HepG2 (cell line): ENCODE data around the gene ADCY10. TPM values are rescaled to one million over a fixed set of nuclear protein-coding genes. Genes with fewer than 3 reads are reported as not detected.

Source experiments
- AGO2 ChIP-seq: fragments of 200-400 bp; formaldehyde crosslinking; optimal IDR thresholded peaks from 2 replicates; pipeline ENCODE3; 2017; ENCODE audit warnings: mild to moderate bottlenecking, low read depth, low read length, moderate library complexity
- ATF7 ChIP-seq, 2 experiments: fragments of 450-650 bp in 1 of 2; sonication (generic) in 1 of 2; formaldehyde crosslinking in 1 of 2; IDR thresholded peaks; 2 replicates each; pipeline versions ENCODE4 v1.4.0 to v1.6.1; 2016 to 2020; ENCODE audit warnings: antibody characterized with exemption in 1 of 2, mild to moderate bottlenecking in 1 of 2, missing genetic modification reagents in 1 of 2
- BRD4 ChIP-seq: sonication (generic); formaldehyde crosslinking; IDR thresholded peaks from 2 replicates; pipeline ENCODE4 v1.4.0; 2020; ENCODE audit warnings: missing genetic modification reagents
- CBFB ChIP-seq: sonication (generic); formaldehyde crosslinking; IDR thresholded peaks from 2 replicates; pipeline ENCODE4 v1.4.0; 2020; ENCODE audit warnings: missing genetic modification reagents
- CSRNP1 ChIP-seq: sonication (generic); formaldehyde crosslinking; IDR thresholded peaks from 2 replicates; pipeline ENCODE4 v1.8.1; 2023; ENCODE audit warnings: mild to moderate bottlenecking, missing genetic modification reagents
- NR2C2 ChIP-seq: sonication (generic); formaldehyde crosslinking; IDR thresholded peaks from 2 replicates; pipeline ENCODE4 v1.4.0; 2020; ENCODE audit warnings: missing genetic modification reagents, mild to moderate bottlenecking, moderate library complexity, borderline replicate concordance
- POGK ChIP-seq: sonication (generic); formaldehyde crosslinking; conservative IDR thresholded peaks from 2 replicates; pipeline ENCODE4 v1.8.0; 2022; ENCODE audit warnings: mild to moderate bottlenecking, moderate library complexity, missing genetic modification reagents
- RAD51 ChIP-seq: fragments of 450-650 bp; IDR thresholded peaks from 2 replicates; pipeline ENCODE4 v1.6.1; 2016; ENCODE audit warnings: borderline replicate concordance
- SALL1 ChIP-seq: sonication (generic); formaldehyde crosslinking; IDR thresholded peaks from 2 replicates; pipeline ENCODE4 v1.8.0; 2022; ENCODE audit warnings: mild to moderate bottlenecking, missing genetic modification reagents
- SKI ChIP-seq: fragments of 450-650 bp; IDR thresholded peaks from one replicate; pipeline ENCODE4 v1.6.1; 2018; ENCODE audit warnings: mild to moderate bottlenecking; ENCODE audit not compliant: partially characterized antibody
- ZBTB7B ChIP-seq: sonication (generic); formaldehyde crosslinking; IDR thresholded peaks from 2 replicates; pipeline ENCODE4 v1.4.0; 2020; ENCODE audit warnings: missing genetic modification reagents
- ZC3H13 ChIP-seq: sonication (generic); formaldehyde crosslinking; IDR thresholded peaks from 2 replicates; pipeline ENCODE4 v1.8.1; 2023; ENCODE audit warnings: mild to moderate bottlenecking, missing genetic modification reagents, moderate library complexity
- ZGPAT ChIP-seq: IDR thresholded peaks from 2 replicates; pipeline ENCODE4 v1.6.1; 2016; ENCODE audit warnings: mild to moderate bottlenecking
- ZNF121 ChIP-seq: sonication (generic); formaldehyde crosslinking; IDR thresholded peaks from 2 replicates; pipeline ENCODE4 v1.5.0; 2020; ENCODE audit warnings: mild to moderate bottlenecking, missing genetic modification reagents
- ZNF232 ChIP-seq: sonication (generic); formaldehyde crosslinking; IDR thresholded peaks from 2 replicates; pipeline ENCODE4 v1.4.0; 2020; ENCODE audit warnings: missing genetic modification reagents, borderline replicate concordance
- ZNF24 ChIP-seq: fragments of 450-650 bp; IDR thresholded peaks from 2 replicates; pipeline ENCODE4 v1.6.1; 2017; ENCODE audit warnings: antibody characterized with exemption, mild to moderate bottlenecking
- ZNF256 ChIP-seq: sonication (generic); formaldehyde crosslinking; conservative IDR thresholded peaks from 2 replicates; pipeline ENCODE4 v1.4.0; 2020; ENCODE audit warnings: missing genetic modification reagents
- ZNF33A ChIP-seq: sonication (generic); formaldehyde crosslinking; IDR thresholded peaks from 2 replicates; pipeline ENCODE4 v1.5.1; 2020; ENCODE audit warnings: missing genetic modification reagents, mild to moderate bottlenecking, moderate library complexity, borderline replicate concordance
- ZNF615 ChIP-seq: sonication (generic); formaldehyde crosslinking; IDR thresholded peaks from 2 replicates; pipeline ENCODE4 v1.5.0; 2020; ENCODE audit warnings: mild to moderate bottlenecking, missing genetic modification reagents, borderline replicate concordance
- ZNF83 ChIP-seq: sonication (generic); formaldehyde crosslinking; IDR thresholded peaks from 2 replicates; pipeline ENCODE4 v1.4.0; 2020; ENCODE audit warnings: missing genetic modification reagents, mild to moderate bottlenecking, borderline replicate concordance
- polyA plus RNA-seq, 8 experiments: library from polyadenylated mRNA; depleted of rRNA in 3 of 8; stranded (reverse) in 7 of 8; unstranded in 1 of 8; fragments of >200 nt; fragmentation: Illumina TruSeq in 4 of 8; extraction: Trizol in 4 of 8; gene quantifications; 2 replicates each; pipeline versions ENCODE4 v1.2.1 to v1.2.3, GENCODE V29; 2011 to 2016; ENCODE audit warnings: low read depth in 4 of 8, missing spikeins in 1 of 8, mixed read lengths in 1 of 8; ENCODE audit not compliant: insufficient read depth in 1 of 8
- total RNA-seq, 5 experiments: library from RNA; depleted of rRNA; stranded (reverse); fragments of >200 nt; fragmentation: Illumina TruSeq; extraction: Trizol; gene quantifications; 2 replicates each; pipeline ENCODE4 v1.2.3, GENCODE V29; 2016; ENCODE audit warnings: low read depth in 1 of 5

Gene ADCY10
- total and polyA plus RNA-seq, 2 of the 13 experiments (the other 11 are each of a cell fraction or from before 2014, with no cell fraction given), result 0.02 to 0.03 TPM

- TF ChIP-seq ZGPAT (peak; percentile 85), ZC3H13 (CRISPR knock-in tag) (no peak; the same call in 1 of the 2 replicates), ZNF232 (CRISPR knock-in tag) (no peak), AGO2 (peak; percentile 33), CSRNP1 (CRISPR knock-in tag) (no peak), SALL1 (CRISPR knock-in tag) (peak; percentile 53), ZNF24 (0 out of 2 replicates have a peak, but pooled peaks have one; percentile 47), ZBTB7B (peak; percentile 86), ATF7 (IDR thresholded peaks at IDR 0.05) (no peak), ATF7 (CRISPR knock-in tag; IDR thresholded peaks at IDR 0.05) (peak; percentile 25; the same call in 1 of the 2 replicates), POGK (CRISPR knock-in tag) (peak; percentile 63), SKI (no peak), RAD51 (no peak), CBFB (CRISPR knock-in tag) (peak; percentile 74; the same call in 1 of the 2 replicates), ZNF121 (CRISPR knock-in tag) (peak; percentile 94), ZNF615 (CRISPR knock-in tag) (peak; percentile 53; the same call in 1 of the 2 replicates), ZNF33A (CRISPR knock-in tag) (no peak; the same call in 1 of the 2 replicates), BRD4 (0 out of 2 replicates have a peak, but pooled peaks have one; percentile 16), ZNF83 (CRISPR knock-in tag) (peak; percentile 12; the same call in 1 of the 2 replicates), NR2C2 (peak; percentile 93), ZNF256 (CRISPR knock-in tag) (no peak)
Measured at GRCh38 chr1:167936068-167936929, 22.4 kb upstream of the ADCY10 start, which contains the start of gene DCAF6 (continued).
